Measurements from ENCODE around the gene UPB1.

- TF ChIP-seq CTCF (IDR thresholded peaks at IDR 0.05 in 8 of 11, conservative IDR thresholded peaks at IDR 0.05 in 3 of 11) (no peak), POLR2AphosphoS5 (IDR thresholded peaks at IDR 0.05) (no peak), POLR2A (IDR thresholded peaks at IDR 0.05) (no peak)
Measured at GRCh38 chr22:24474221-24474620, 20.9 kb upstream of the UPB1 start.

Data from spleen (tissue), 7 donors.